ENCODE data around the gene KLHL42.
"Not testable (repeated sequence)": the region's sequence is repeated elsewhere in the genome, so short reads cannot be mapped to it uniquely, and the experiment has no call there.

KLHL42 gene

DNA sequence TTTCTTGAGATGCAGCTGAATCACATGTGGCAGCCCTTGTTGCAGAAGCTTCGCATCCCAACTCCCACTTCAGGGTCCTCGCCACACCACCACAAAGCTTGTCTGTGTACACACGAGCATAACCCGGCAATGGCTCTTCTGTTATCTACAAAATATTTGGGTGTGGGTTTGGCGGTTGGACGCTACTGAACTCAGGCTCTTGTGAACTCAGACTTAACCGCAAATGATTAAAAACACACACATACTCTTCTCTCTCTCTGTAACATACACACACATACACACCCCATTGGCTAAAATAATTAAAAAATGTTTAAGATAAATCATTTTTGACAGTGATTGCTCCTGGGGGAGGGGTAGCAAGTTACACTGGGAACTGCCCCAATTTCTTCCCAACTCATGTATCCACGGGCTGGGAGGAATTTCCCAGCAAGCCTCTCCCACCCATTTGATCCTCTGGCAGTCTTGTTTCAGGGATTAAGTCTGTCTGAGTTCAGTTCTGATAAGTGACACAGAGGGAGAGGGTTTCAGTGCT is 63.7 kb downstream of the KLHL42 start:
- no peaks in the 10 kb centered on the region for H3K27me3 ChIP-seq (replicated peaks; ENCODE audit: control insufficient read depth, insufficient read depth, low read length)
- peak overlapping the region; percentile 14 for H3K4me3 ChIP-seq (ENCODE audit: low read length)
- no peaks in the 10 kb centered on the region for H3K9me3 ChIP-seq (ENCODE audit: control insufficient read depth, low read length)
- H3K9ac ChIP-seq (ENCODE audit: low read length): no peak overlapping the region
- DNase-seq (ENCODE audit: low read depth): peak; percentile 75
- H3K36me3 ChIP-seq (ENCODE audit: control insufficient read depth, insufficient read depth, low read length, severe bottlenecking): no peaks in the 10 kb centered on the region
- peaks cover 22% of the 10 kb centered on the region for H3K4me1 ChIP-seq (ENCODE audit: control insufficient read depth, insufficient read depth, low read length)

DNA sequence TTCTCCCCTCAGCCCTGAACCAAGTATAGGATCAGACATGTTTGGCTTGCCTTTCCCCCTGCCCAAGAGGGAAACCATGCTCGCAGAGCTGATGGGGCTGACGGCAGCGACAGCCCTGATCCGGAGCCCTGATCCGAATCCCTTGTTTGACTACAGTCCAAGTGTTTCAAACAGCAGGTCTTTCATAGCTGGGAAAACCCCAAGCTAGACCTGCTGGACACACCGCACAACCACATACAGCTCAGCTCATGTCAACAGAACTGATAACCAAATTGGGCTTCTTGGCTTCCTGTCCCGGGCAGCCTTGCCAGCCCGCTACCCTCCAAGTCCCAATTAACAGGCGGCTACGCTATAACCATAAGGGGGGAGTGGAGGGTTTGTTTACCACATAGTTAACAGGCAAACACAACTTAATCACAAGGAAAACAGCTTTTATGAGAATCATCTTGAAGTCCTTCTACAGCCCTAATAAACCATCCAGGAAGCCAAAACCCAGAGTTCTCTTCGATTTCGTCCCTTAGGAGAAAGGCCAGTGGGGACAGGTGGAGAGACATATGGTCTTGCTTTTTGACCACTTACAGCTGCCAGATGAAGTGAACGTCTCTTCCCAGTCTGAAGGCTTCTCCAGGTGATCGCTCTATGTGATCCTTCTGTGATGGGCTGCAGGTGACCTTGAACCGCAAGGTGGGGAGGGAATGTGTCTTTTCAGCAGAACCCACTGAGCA is 64.5 kb downstream of the KLHL42 start:
- Histone ChIP-seq H3K4me1 (ENCODE audit: control insufficient read depth, insufficient read depth, low read length) (peaks cover 15% of the 10 kb centered on the region), H3K27me3 (replicated peaks; ENCODE audit: control insufficient read depth, insufficient read depth, low read length) (no peaks in the 10 kb centered on the region), H3K9me3 (ENCODE audit: control insufficient read depth, low read length) (no peaks in the 10 kb centered on the region), H3K9ac (ENCODE audit: low read length) (no peak overlapping the region), H3K4me3 (ENCODE audit: low read length) (peak overlapping the region; percentile 14), H3K36me3 (ENCODE audit: control insufficient read depth, insufficient read depth, low read length, severe bottlenecking) (no peaks in the 10 kb centered on the region)
- DNase-seq (ENCODE audit: low read depth): peak; percentile 41

DNA sequence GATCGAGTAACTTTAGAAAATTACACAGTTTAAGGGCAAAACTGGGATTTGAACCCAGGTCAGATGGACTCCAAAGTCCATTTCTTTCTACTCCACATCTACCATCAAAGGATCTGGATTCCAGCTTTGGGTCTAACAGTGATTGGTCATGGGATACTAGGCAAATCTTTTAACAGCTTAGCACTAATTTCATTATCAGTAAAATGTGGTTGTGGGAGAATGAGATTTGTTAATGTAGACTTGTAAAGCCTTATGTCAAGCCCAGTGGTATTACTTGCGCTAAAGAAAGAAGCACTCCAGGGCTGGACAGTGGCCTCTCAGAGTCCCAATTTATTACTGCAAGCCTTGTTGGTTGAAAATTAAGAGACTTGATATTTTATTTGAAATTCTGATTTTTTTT is 65.2 kb downstream of the KLHL42 start:
- H3K36me3 ChIP-seq (ENCODE audit: control insufficient read depth, insufficient read depth, low read length, severe bottlenecking): no peaks in the 10 kb centered on the region
- no peak for DNase-seq (ENCODE audit: low read depth)
- peaks cover 12% of the 10 kb centered on the region for H3K4me1 ChIP-seq (ENCODE audit: control insufficient read depth, insufficient read depth, low read length)
- H3K9ac ChIP-seq (ENCODE audit: low read length): no peak overlapping the region
- no peaks in the 10 kb centered on the region for H3K9me3 ChIP-seq (ENCODE audit: control insufficient read depth, low read length)
- no peak overlapping the region for H3K4me3 ChIP-seq (ENCODE audit: low read length)
- no peaks in the 10 kb centered on the region for H3K27me3 ChIP-seq (replicated peaks; ENCODE audit: control insufficient read depth, insufficient read depth, low read length)

GRCh38 chr12:27845706-27846105 is 65.7 kb downstream of the KLHL42 start:
- not testable (repeated sequence) for DNase-seq (ENCODE audit: low read depth); H3K4me3 ChIP-seq (ENCODE audit: low read length); H3K9me3 ChIP-seq (ENCODE audit: control insufficient read depth, low read length); H3K36me3 ChIP-seq (ENCODE audit: control insufficient read depth, insufficient read depth, low read length, severe bottlenecking); H3K27me3 ChIP-seq (replicated peaks; ENCODE audit: control insufficient read depth, insufficient read depth, low read length); H3K9ac ChIP-seq (ENCODE audit: low read length)
- peaks cover 12% of the 10 kb centered on the region for H3K4me1 ChIP-seq (ENCODE audit: control insufficient read depth, insufficient read depth, low read length)

GRCh38 chr12:27847293-27847692 is 67.3 kb downstream of the KLHL42 start:
- not testable (repeated sequence) for H3K27me3 ChIP-seq (replicated peaks; ENCODE audit: control insufficient read depth, insufficient read depth, low read length); H3K4me3 ChIP-seq (ENCODE audit: low read length); H3K36me3 ChIP-seq (ENCODE audit: control insufficient read depth, insufficient read depth, low read length, severe bottlenecking); DNase-seq (ENCODE audit: low read depth); H3K9me3 ChIP-seq (ENCODE audit: control insufficient read depth, low read length); H3K9ac ChIP-seq (ENCODE audit: low read length)
- H3K4me1 ChIP-seq (ENCODE audit: control insufficient read depth, insufficient read depth, low read length): peaks cover 12% of the 10 kb centered on the region

DNA sequence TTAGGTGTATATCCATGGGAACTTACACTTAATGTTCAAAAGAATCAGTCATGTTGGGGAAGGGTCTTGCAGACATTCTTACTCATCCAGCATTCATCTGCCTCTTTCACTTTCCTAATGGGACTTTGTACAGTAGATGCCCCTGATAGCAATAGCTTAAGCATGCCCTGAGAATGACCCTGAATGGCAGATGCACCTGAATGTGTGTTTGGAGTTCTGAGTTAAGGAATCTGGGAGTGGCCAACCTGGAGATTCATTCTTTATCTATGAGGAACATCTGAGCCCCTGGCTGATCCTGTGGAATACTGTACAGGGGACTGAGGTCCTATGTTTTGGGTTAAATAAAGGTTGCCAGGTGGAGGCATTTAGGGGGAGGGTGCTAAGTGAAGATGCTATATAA is 71.3 kb downstream of the KLHL42 start:
- H3K9ac ChIP-seq (ENCODE audit: low read length): no peak overlapping the region
- H3K27me3 ChIP-seq (replicated peaks; ENCODE audit: control insufficient read depth, insufficient read depth, low read length): no peaks in the 10 kb centered on the region
- no peak for DNase-seq (ENCODE audit: low read depth)

GRCh38 chr12:27852117-27852516 is 72.1 kb downstream of the KLHL42 start:
- H3K4me1 ChIP-seq (ENCODE audit: control insufficient read depth, insufficient read depth, low read length): no peaks in the 10 kb centered on the region

More for the DNA sequence above, 71.3 kb downstream of the KLHL42 start:
- Histone ChIP-seq H3K9me3 (ENCODE audit: control insufficient read depth, low read length) (no peaks in the 10 kb centered on the region), H3K36me3 (ENCODE audit: control insufficient read depth, insufficient read depth, low read length, severe bottlenecking) (no peaks in the 10 kb centered on the region), H3K4me1 (ENCODE audit: control insufficient read depth, insufficient read depth, low read length) (no peaks in the 10 kb centered on the region), H3K4me3 (ENCODE audit: low read length) (no peak overlapping the region)

More at GRCh38 chr12:27852117-27852516, 72.1 kb downstream of the KLHL42 start:
- Histone ChIP-seq H3K36me3 (ENCODE audit: control insufficient read depth, insufficient read depth, low read length, severe bottlenecking) (no peaks in the 10 kb centered on the region), H3K9me3 (ENCODE audit: control insufficient read depth, low read length) (no peaks in the 10 kb centered on the region), H3K27me3 (replicated peaks; ENCODE audit: control insufficient read depth, insufficient read depth, low read length) (no peaks in the 10 kb centered on the region), H3K4me3 (ENCODE audit: low read length) (no peak overlapping the region), H3K9ac (ENCODE audit: low read length) (no peak overlapping the region)
- DNase-seq (ENCODE audit: low read depth): no peak
